Vagina (tissue), 2 donors: ENCODE data around the gene DBP.

ENCODE experiments used
- POLR2AphosphoS5 ChIP-seq, 2 donors: sonication (generic); formaldehyde crosslinking; IDR thresholded peaks; one replicate each; pipeline ENCODE4 v1.9.0; 2017; ENCODE audit warnings: antibody characterized with exemption in 2 of 2, mild to moderate bottlenecking in 2 of 2, low read depth in 1 of 2; ENCODE audit not compliant: insufficient read depth in 1 of 2
- TF ChIP-seq, protein P1 (sequence below), 3 experiments: fragments of 450-650 bp in 2 of 3; fragments of 200-600 bp in 1 of 3; sonication (generic) in 1 of 3; IDR thresholded peaks; one replicate each; pipeline ENCODE4 v1.5.1; 2017 to 2019; ENCODE audit warnings: antibody characterized with exemption in 3 of 3, mild to moderate bottlenecking in 2 of 3, moderate library complexity in 2 of 3

DNA sequence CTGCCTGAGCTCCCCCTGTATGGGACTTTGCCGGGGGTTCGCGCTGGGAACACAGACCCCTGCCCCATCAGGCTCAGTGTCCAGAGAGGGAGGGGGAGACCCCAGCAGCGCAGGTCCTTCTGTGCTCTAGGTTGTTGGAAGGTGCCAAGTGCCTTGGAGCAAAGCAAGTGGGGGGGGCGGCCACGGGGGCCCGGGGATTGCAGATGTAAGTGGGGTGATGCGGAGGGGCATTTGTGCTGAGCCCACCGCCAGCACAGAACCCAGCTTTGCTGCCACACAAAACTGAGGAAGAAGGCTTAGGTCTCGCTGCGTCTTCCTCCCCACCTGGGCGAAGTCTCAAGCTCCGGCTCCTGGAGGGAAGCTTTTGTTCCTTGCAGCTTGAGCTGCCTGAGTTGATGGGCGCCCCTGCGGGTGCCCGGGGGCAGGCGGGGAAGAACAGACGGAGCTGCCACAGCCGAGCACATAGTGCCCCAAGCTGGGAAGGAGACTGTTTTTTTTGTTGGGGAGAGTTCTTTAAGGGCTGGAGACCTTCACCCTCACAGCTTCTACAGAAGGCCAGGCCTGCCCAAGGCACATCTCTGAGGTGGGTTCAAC is 37.1 kb upstream of the DBP start:
- TF ChIP-seq, protein P1, sequence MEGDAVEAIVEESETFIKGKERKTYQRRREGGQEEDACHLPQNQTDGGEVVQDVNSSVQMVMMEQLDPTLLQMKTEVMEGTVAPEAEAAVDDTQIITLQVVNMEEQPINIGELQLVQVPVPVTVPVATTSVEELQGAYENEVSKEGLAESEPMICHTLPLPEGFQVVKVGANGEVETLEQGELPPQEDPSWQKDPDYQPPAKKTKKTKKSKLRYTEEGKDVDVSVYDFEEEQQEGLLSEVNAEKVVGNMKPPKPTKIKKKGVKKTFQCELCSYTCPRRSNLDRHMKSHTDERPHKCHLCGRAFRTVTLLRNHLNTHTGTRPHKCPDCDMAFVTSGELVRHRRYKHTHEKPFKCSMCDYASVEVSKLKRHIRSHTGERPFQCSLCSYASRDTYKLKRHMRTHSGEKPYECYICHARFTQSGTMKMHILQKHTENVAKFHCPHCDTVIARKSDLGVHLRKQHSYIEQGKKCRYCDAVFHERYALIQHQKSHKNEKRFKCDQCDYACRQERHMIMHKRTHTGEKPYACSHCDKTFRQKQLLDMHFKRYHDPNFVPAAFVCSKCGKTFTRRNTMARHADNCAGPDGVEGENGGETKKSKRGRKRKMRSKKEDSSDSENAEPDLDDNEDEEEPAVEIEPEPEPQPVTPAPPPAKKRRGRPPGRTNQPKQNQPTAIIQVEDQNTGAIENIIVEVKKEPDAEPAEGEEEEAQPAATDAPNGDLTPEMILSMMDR (IDR thresholded peaks at IDR 0.05), result no peak
- TF ChIP-seq POLR2AphosphoS5 (IDR thresholded peaks at IDR 0.05; ENCODE audit: insufficient read depth in 1 of 2, low read depth in 1 of 2), result no peak
